Measurements from ENCODE around the gene STXBP3.

The STXBP3 gene

GRCh38 chr1:108792420-108792819 lies 45.9 kb downstream of the STXBP3 start:
- H3K4me3 ChIP-seq (ENCODE audit: low read length in 2 of 2): no peak overlapping the region
- H3K27me3 ChIP-seq (ENCODE audit: control insufficient read depth in 2 of 2, insufficient read depth in 2 of 2, low read length in 2 of 2): no peaks in the 10 kb centered on the region
- H3K4me1 ChIP-seq (ENCODE audit: control insufficient read depth in 2 of 2, insufficient read depth in 2 of 2, low read length in 2 of 2): no peaks in the 10 kb centered on the region
- peaks cover 22 to 30% of the 10 kb centered on the region in 2 donors for H3K36me3 ChIP-seq (ENCODE audit: control insufficient read depth in 2 of 2, insufficient read depth in 2 of 2, low read length in 2 of 2)
- H3K9me3 ChIP-seq (ENCODE audit: control insufficient read depth in 2 of 2, low read length in 2 of 2): no peaks in the 10 kb centered on the region
- no peak overlapping the region for H3K27ac ChIP-seq (ENCODE audit: low read depth in 2 of 2, low read length in 2 of 2)
- no peak overlapping the region for H3K9ac ChIP-seq (ENCODE audit: low read depth in 1 of 2, low read length in 2 of 2)

GRCh38 chr1:108799001-108799400 lies 52.5 kb downstream of the STXBP3 start:
- Histone ChIP-seq H3K27ac (ENCODE audit: low read depth in 2 of 2, low read length in 2 of 2) (no peak overlapping the region), H3K4me3 (ENCODE audit: low read length in 2 of 2) (no peak overlapping the region), H3K27me3 (ENCODE audit: control insufficient read depth in 2 of 2, insufficient read depth in 2 of 2, low read length in 2 of 2) (no peaks in the 10 kb centered on the region), H3K4me1 (ENCODE audit: control insufficient read depth in 2 of 2, insufficient read depth in 2 of 2, low read length in 2 of 2) (no peaks in the 10 kb centered on the region), H3K9me3 (ENCODE audit: control insufficient read depth in 2 of 2, low read length in 2 of 2) (no peaks in the 10 kb centered on the region), H3K9ac (ENCODE audit: low read depth in 1 of 2, low read length in 2 of 2) (no peak overlapping the region), H3K36me3 (ENCODE audit: control insufficient read depth in 2 of 2, insufficient read depth in 2 of 2, low read length in 2 of 2) (peaks cover 31 to 51% of the 10 kb centered on the region in 2 donors)

GRCh38 chr1:108801101-108801500 lies 54.6 kb downstream of the STXBP3 start:
- Histone ChIP-seq H3K9ac (ENCODE audit: low read depth in 1 of 2, low read length in 2 of 2) (no peak overlapping the region), H3K4me1 (ENCODE audit: control insufficient read depth in 2 of 2, insufficient read depth in 2 of 2, low read length in 2 of 2) (no peaks in the 10 kb centered on the region), H3K27ac (ENCODE audit: low read depth in 2 of 2, low read length in 2 of 2) (no peak overlapping the region), H3K9me3 (ENCODE audit: control insufficient read depth in 2 of 2, low read length in 2 of 2) (no peaks in the 10 kb centered on the region), H3K36me3 (ENCODE audit: control insufficient read depth in 2 of 2, insufficient read depth in 2 of 2, low read length in 2 of 2) (peaks cover 35 to 49% of the 10 kb centered on the region in 2 donors), H3K27me3 (ENCODE audit: control insufficient read depth in 2 of 2, insufficient read depth in 2 of 2, low read length in 2 of 2) (no peaks in the 10 kb centered on the region), H3K4me3 (ENCODE audit: low read length in 2 of 2) (no peak overlapping the region)

GRCh38 chr1:108803548-108803947 lies 57.1 kb downstream of the STXBP3 start:
- H3K9ac ChIP-seq (ENCODE audit: low read depth in 1 of 2, low read length in 2 of 2): no peak overlapping the region
- no peaks in the 10 kb centered on the region for H3K4me1 ChIP-seq (ENCODE audit: control insufficient read depth in 2 of 2, insufficient read depth in 2 of 2, low read length in 2 of 2)
- no peaks in the 10 kb centered on the region for H3K9me3 ChIP-seq (ENCODE audit: control insufficient read depth in 2 of 2, low read length in 2 of 2)
- H3K27ac ChIP-seq (ENCODE audit: low read depth in 2 of 2, low read length in 2 of 2): no peak overlapping the region
- peaks cover 43% of the 10 kb centered on the region in 2 donors for H3K36me3 ChIP-seq (ENCODE audit: control insufficient read depth in 2 of 2, insufficient read depth in 2 of 2, low read length in 2 of 2)
- H3K4me3 ChIP-seq (ENCODE audit: low read length in 2 of 2): no peak overlapping the region
- no peaks in the 10 kb centered on the region for H3K27me3 ChIP-seq (ENCODE audit: control insufficient read depth in 2 of 2, insufficient read depth in 2 of 2, low read length in 2 of 2)

- Histone ChIP-seq H3K27ac (ENCODE audit: low read depth in 2 of 2, low read length in 2 of 2) (no peak overlapping the region), H3K4me1 (ENCODE audit: control insufficient read depth in 2 of 2, insufficient read depth in 2 of 2, low read length in 2 of 2) (no peaks in the 10 kb centered on the region), H3K27me3 (ENCODE audit: control insufficient read depth in 2 of 2, insufficient read depth in 2 of 2, low read length in 2 of 2) (no peaks in the 10 kb centered on the region), H3K9me3 (ENCODE audit: control insufficient read depth in 2 of 2, low read length in 2 of 2) (no peaks in the 10 kb centered on the region), H3K4me3 (ENCODE audit: low read length in 2 of 2) (no peak overlapping the region), H3K9ac (ENCODE audit: low read depth in 1 of 2, low read length in 2 of 2) (no peak overlapping the region), H3K36me3 (ENCODE audit: control insufficient read depth in 2 of 2, insufficient read depth in 2 of 2, low read length in 2 of 2) (peaks cover 28 to 37% of the 10 kb centered on the region in 2 donors)
Observed at GRCh38 chr1:108808438-108808837, 62.0 kb downstream of the STXBP3 start.

- no peaks in the 10 kb centered on the region for H3K9me3 ChIP-seq (ENCODE audit: control insufficient read depth in 2 of 2, low read length in 2 of 2)
- no peaks in the 10 kb centered on the region for H3K27me3 ChIP-seq (ENCODE audit: control insufficient read depth in 2 of 2, insufficient read depth in 2 of 2, low read length in 2 of 2)
- H3K27ac ChIP-seq (ENCODE audit: low read depth in 2 of 2, low read length in 2 of 2): no peak overlapping the region
- H3K4me3 ChIP-seq (ENCODE audit: low read length in 2 of 2): no peak overlapping the region
- H3K36me3 ChIP-seq (ENCODE audit: control insufficient read depth in 2 of 2, insufficient read depth in 2 of 2, low read length in 2 of 2): peaks cover 15% of the 10 kb centered on the region in 2 donors
- H3K4me1 ChIP-seq (ENCODE audit: control insufficient read depth in 2 of 2, insufficient read depth in 2 of 2, low read length in 2 of 2): peaks cover 2 to 11% of the 10 kb centered on the region in 2 donors
- no peak overlapping the region for H3K9ac ChIP-seq (ENCODE audit: low read depth in 1 of 2, low read length in 2 of 2)
Observed at GRCh38 chr1:108811611-108812010, 65.1 kb downstream of the STXBP3 start.

- H3K4me3 ChIP-seq (ENCODE audit: low read length in 2 of 2): no peak overlapping the region
- H3K27me3 ChIP-seq (ENCODE audit: control insufficient read depth in 2 of 2, insufficient read depth in 2 of 2, low read length in 2 of 2): no peaks in the 10 kb centered on the region
- no peak overlapping the region for H3K27ac ChIP-seq (ENCODE audit: low read depth in 2 of 2, low read length in 2 of 2)
- H3K36me3 ChIP-seq (ENCODE audit: control insufficient read depth in 2 of 2, insufficient read depth in 2 of 2, low read length in 2 of 2): peaks cover 10 to 12% of the 10 kb centered on the region in 2 donors
- H3K4me1 ChIP-seq (ENCODE audit: control insufficient read depth in 2 of 2, insufficient read depth in 2 of 2, low read length in 2 of 2): peaks cover 8 to 16% of the 10 kb centered on the region in 2 donors
- H3K9ac ChIP-seq (ENCODE audit: low read depth in 1 of 2, low read length in 2 of 2): no peak overlapping the region
- no peaks in the 10 kb centered on the region for H3K9me3 ChIP-seq (ENCODE audit: control insufficient read depth in 2 of 2, low read length in 2 of 2)
Observed at GRCh38 chr1:108813326-108813725, 66.9 kb downstream of the STXBP3 start.

- Histone ChIP-seq H3K27ac (ENCODE audit: low read depth in 2 of 2, low read length in 2 of 2) (peak overlapping the region in 1 of 2 donors; percentile 32), H3K4me1 (ENCODE audit: control insufficient read depth in 2 of 2, insufficient read depth in 2 of 2, low read length in 2 of 2) (peaks cover 8 to 16% of the 10 kb centered on the region in 2 donors), H3K4me3 (ENCODE audit: low read length in 2 of 2) (no peak overlapping the region), H3K9ac (ENCODE audit: low read depth in 1 of 2, low read length in 2 of 2) (no peak overlapping the region), H3K36me3 (ENCODE audit: control insufficient read depth in 2 of 2, insufficient read depth in 2 of 2, low read length in 2 of 2) (peaks cover 4 to 7% of the 10 kb centered on the region in 2 donors), H3K27me3 (ENCODE audit: control insufficient read depth in 2 of 2, insufficient read depth in 2 of 2, low read length in 2 of 2) (no peaks in the 10 kb centered on the region), H3K9me3 (ENCODE audit: control insufficient read depth in 2 of 2, low read length in 2 of 2) (no peaks in the 10 kb centered on the region)
Observed at GRCh38 chr1:108814343-108815125, 68.1 kb downstream of the STXBP3 start.

GRCh38 chr1:108815566-108815965 lies 69.1 kb downstream of the STXBP3 start:
- H3K4me3 ChIP-seq (ENCODE audit: low read length in 2 of 2): no peak overlapping the region
- H3K4me1 ChIP-seq (ENCODE audit: control insufficient read depth in 2 of 2, insufficient read depth in 2 of 2, low read length in 2 of 2): peaks cover 8 to 16% of the 10 kb centered on the region in 2 donors
- H3K9ac ChIP-seq (ENCODE audit: low read depth in 1 of 2, low read length in 2 of 2): no peak overlapping the region
- peak overlapping the region; percentile 22 to 77 for H3K27ac ChIP-seq (ENCODE audit: low read depth in 2 of 2, low read length in 2 of 2)
- H3K9me3 ChIP-seq (ENCODE audit: control insufficient read depth in 2 of 2, low read length in 2 of 2): no peaks in the 10 kb centered on the region
- no peaks in the 10 kb centered on the region for H3K27me3 ChIP-seq (ENCODE audit: control insufficient read depth in 2 of 2, insufficient read depth in 2 of 2, low read length in 2 of 2)
- peaks cover 0 to 2% of the 10 kb centered on the region in 2 donors for H3K36me3 ChIP-seq (ENCODE audit: control insufficient read depth in 2 of 2, insufficient read depth in 2 of 2, low read length in 2 of 2)

GRCh38 chr1:108816049-108816893 lies 69.8 kb downstream of the STXBP3 start:
- Histone ChIP-seq H3K9me3 (ENCODE audit: control insufficient read depth in 2 of 2, low read length in 2 of 2) (no peaks in the 10 kb centered on the region), H3K4me3 (ENCODE audit: low read length in 2 of 2) (peak overlapping the region; percentile 43 to 55), H3K27ac (ENCODE audit: low read depth in 2 of 2, low read length in 2 of 2) (peak overlapping the region; percentile 50 to 77), H3K9ac (ENCODE audit: low read depth in 1 of 2, low read length in 2 of 2) (peak overlapping the region in 1 of 2 donors; percentile 33), H3K4me1 (ENCODE audit: control insufficient read depth in 2 of 2, insufficient read depth in 2 of 2, low read length in 2 of 2) (peaks cover 8 to 16% of the 10 kb centered on the region in 2 donors), H3K27me3 (ENCODE audit: control insufficient read depth in 2 of 2, insufficient read depth in 2 of 2, low read length in 2 of 2) (no peaks in the 10 kb centered on the region), H3K36me3 (ENCODE audit: control insufficient read depth in 2 of 2, insufficient read depth in 2 of 2, low read length in 2 of 2) (peaks cover 0 to 2% of the 10 kb centered on the region in 2 donors)
